NT2/D1 (cell line): ENCODE measurements around the gene TOMM20.

Source experiments
- YY1 ChIP-seq: IDR thresholded peaks from 2 replicates; pipeline ENCODE4 v1.6.1; 2011; ENCODE audit not compliant: insufficient read length, insufficient read depth
- ZNF274 ChIP-seq: IDR thresholded peaks from 2 replicates; pipeline ENCODE4 v1.6.1; 2011; ENCODE audit warnings: mild to moderate bottlenecking, low read depth, low read length

DNA sequence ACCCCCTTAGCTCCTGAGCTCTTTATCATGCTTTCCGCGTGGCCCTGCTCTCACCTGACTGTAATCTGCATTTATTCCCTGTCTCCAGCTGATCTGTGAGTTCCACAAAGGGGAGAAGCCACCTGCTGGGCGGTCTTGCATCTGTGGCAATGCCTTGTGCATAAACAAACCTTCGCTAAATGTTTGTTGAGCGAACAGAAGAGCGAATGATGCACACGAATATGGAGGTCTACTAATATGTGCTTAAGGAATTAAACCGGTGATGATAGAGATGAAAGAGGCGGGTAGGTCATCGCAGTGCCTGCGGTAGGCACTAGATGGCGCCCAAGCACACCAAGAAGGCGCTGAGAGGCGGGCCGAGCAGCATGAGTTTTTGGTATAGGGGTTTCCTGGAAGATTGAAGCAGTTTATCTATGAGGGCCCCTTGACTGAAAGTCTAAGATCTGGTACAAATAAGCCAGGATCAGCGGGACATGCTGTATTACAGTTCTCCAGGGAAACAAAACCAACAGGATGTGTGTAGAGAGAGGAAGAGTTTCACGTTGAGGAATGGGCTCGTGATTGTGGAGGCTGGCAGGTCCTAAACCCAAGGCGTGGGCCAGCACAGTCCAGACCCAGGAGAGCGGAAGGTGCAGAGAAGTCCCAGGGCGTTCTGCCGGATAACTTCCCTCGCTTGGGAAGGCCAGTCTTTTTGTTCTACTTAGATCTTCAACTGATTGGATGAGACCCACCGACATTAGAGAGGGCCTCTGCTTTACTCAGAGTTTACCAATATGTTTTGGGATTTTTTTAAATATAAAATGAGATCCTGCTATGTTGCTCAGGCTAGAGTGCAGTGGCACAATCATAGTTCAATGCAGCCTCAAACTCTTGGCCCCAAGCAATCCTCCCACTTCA lies 34.7 kb downstream of the TOMM20 start:
- TF ChIP-seq YY1 (no peak), ZNF274 (no peak)
